T-helper 2 cell treated with Interferon-gamma antibody and Interleukin-4, amounts not matched to agents 100 ng/mL and 5 ng/mL, for 36 hours (primary cell): Measurements from ENCODE around the gene FALEC. TPM values are rescaled to one million over a fixed set of nuclear protein-coding genes. Genes with fewer than 3 reads are reported as not detected.

Experiments used
- intact Hi-C: fragments of 100-400 bp; cut with micrococcal nuclease; formaldehyde crosslinking; loops from one replicate; pipeline ENCODE4 v1.15.1; 2023
- total RNA-seq: library from RNA; stranded (reverse); gene quantifications from 2 replicates; pipeline ENCODE4 v1.2.3, GENCODE V29; 2022

FALEC gene
- total RNA-seq, 1 donor from 2014 or later, result not detected

- intact Hi-C loops, result loop anchor here (10.0 kb wide), 1 partner anchor 257 kb away; the partner anchor contains the start of gene CA14
These were observed 4.0 kb upstream of the FALEC start for GRCh38 chr1:150511551-150511950.

DNA sequence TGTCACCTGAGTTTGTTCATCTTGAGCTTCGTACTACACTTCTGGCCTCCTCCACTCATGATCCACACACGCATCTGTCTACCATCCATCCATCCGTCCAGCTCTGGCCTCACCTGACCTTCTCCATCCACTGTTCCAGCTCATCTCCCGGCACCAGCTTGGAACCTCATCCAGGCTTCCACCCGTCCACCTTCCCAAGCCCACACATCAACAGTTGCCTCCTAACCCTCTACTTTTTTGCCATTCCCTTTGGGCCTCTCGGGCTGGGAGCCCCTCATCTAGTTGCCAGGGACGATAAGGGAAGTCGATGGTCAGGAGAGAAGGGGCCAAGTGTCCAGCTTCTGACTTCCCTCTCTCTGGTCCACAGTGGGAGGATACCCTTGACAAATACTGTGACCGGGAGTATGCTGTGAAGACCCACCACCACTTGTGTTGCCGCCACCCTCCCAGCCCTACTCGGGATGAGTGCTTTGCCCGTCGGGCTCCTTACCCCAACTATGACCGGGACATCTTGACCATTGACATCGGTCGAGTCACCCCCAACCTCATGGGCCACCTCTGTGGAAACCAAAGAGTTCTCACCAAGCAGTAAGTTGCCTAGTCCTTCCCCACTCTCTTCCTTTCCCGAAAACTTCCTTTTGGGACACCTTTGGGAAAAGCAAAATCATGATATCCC lies 3.4 kb upstream of the FALEC start:
- intact Hi-C loops, result loop anchor here (10.0 kb wide), 1 partner anchor 257 kb away; the partner anchor contains the start of gene CA14

DNA sequence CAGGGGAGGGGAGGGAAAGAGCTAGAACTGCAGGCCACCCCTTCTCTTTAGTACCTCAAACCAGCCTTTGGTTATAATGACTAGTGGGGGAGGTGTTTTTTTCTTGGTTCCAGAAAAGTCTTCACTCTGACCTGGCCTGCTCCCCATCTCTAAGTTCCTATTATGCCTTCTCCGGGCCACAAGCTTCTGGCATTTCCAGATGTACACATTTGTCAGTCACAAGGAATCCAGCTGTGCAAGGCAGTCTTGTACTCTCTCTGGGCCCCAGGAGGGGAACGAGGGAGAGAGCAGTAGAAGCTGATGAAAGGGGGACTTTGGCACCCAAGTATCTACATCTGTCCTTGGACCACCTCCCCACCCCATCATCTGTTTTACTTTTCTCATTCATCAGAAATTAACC lies 2.7 kb upstream of the FALEC start:
- intact Hi-C loops, result loop anchor here (10.0 kb wide), 1 partner anchor 258 kb away; the partner anchor contains the start of gene CA14

DNA sequence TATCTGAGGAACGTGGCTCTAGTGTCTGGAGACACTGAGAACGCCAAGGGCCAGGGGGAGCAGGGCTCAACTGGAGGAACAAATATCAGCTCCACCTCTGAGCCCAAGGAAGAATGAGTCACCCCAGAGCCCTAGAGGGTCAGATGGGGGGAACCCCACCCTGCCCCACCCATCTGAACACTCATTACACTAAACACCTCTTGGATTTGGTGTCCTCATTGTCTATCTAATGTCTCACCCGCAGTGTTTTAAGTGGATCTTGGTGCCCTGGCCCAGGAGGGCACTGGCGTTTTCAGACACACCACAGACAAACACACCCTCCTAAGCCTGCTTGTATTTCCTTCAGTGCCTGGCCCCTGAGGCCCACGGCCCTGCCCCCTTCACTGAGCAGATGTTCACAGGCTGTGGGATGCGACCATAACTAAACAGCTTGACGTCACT lies 2.2 kb upstream of the FALEC start:
- intact Hi-C loops, result loop anchor here (10.0 kb wide), 1 partner anchor 259 kb away; the partner anchor contains the start of gene CA14

- intact Hi-C loops, result loop anchor here (10.0 kb wide), 1 partner anchor 259 kb away; the partner anchor contains the start of gene CA14
These were observed 1.3 kb upstream of the FALEC start for GRCh38 chr1:150514260-150514659.

DNA sequence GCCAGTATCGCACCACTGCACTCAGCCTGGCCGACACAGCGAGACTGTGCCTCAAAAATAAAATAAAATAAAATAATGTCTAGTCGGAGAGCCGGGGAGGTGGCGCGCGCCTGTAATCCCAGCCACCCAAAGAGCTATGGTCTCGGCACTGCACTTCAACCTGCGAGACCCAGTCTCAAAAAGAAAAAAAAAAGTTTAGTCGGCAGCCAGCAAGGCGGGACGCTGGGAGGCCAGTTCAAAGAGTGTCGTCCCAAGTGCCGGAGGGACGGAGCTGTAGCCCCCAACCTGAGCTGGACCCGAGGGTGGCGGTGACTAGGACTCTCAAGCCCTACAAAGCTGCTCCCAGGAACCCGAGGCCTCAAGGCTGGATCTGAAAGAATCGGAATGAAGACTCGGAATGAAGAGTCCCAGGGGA lies 632 bp upstream of the FALEC start:
- intact Hi-C loops, result loop anchor here (1.0 to 10.0 kb wide), 3 partner anchors 28 to 260 kb away; partner anchors contain the start of genes CA14 and TARS2

DNA sequence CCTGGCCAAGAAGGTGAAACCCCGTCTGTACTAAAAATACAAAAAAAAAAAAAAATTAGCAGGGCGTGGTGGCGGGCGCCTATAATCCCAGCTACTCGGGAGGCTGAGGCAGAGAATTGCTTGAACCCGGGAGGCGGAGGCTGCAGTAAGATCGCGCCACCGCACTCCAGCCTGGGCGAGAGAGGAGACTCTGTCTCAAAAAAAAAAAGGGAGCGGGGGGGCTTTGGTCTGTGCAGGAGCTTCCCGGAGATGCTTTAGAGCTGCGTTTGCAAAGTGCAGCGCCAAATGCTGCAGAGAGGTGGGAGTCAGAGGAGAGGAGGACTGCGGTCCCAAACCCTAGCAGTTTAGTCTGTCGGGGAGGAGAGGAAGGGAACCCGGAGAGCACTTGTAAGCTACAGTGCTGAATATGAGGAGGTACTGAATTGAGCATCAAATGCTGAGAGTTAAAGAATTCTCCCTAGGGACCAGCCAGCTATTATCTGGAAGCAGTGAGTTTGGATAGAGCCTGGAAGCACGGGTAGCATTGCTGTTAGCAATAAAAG lies 569 bp downstream of the FALEC start:
- intact Hi-C loops, result loop anchor here (10.0 kb wide), 1 partner anchor 261 kb away; the partner anchor contains the start of gene CA14

DNA sequence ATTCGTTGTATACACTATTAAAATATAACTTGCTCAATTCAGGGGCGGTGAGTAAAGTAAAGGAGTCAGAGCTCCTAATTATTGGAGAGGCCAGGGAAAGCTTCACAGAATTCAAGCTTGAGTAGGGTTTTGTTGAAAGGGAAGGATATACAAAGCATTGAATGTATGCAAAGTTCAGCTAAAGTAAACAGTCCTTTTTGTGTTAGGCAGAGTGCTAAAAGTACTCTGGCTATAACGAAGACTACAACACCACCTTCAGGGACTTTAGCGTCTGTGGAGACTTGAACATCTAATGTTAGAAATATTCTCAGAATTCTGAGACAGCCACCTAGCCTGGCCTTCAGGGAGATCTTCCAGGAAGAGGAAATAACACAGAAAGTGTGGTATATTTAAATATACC lies 1.1 kb downstream of the FALEC start:
- intact Hi-C loops, result loop anchor here (10.0 kb wide), 1 partner anchor 262 kb away; the partner anchor contains the start of gene CA14

GRCh38 chr1:150521196-150521968 lies 5.8 kb downstream of the FALEC start:
- intact Hi-C loops, result no loop called here

DNA sequence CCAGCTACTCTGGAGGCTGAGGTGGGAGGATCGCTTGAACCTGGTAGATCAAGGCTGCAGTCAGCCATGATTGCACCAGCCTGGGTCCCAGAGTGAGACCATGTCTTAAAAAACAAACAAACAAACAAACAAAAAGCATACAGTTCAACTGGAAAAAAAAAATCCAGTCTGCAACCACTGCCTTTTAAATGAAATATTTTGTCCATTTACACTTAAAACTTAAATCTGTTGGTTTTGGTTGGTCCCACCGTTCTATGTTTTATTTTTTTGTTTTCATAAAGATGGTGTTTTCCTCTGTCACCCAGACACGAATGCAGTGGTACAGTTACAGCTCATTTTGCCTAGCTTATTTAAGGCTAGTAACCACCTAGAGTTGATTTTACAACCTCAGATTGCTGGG lies 9.8 kb downstream of the FALEC start:
- intact Hi-C loops, result no loop called here

DNA sequence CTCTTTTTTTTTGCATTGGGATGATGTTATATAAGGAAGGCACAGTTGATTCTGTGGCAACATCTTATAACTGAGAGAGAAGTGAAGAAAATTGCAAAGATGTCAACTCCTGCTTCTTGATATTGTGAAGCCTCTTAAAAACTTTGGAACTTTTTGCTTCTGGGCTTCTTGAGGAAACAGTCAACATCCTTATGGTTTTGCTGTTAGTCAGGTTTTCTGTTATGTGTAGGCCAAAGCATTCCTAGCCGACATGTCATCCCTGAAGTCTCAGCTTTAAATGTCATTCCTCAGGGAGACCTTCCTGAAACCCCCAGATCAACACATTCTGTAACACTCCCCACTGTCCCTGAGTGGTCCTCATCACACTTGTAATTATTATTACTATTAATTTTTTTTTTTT lies 12.6 kb downstream of the FALEC start:
- intact Hi-C loops, result no loop called here

GRCh38 chr1:150529017-150529416 lies 13.5 kb downstream of the FALEC start:
- intact Hi-C loops, result no loop called here

GRCh38 chr1:150530491-150531159 lies 15.1 kb downstream of the FALEC start:
- intact Hi-C loops, result loop anchor here (5.0 kb wide), 1 partner anchor 68 kb away; no protein-coding TSS in a partner anchor

DNA sequence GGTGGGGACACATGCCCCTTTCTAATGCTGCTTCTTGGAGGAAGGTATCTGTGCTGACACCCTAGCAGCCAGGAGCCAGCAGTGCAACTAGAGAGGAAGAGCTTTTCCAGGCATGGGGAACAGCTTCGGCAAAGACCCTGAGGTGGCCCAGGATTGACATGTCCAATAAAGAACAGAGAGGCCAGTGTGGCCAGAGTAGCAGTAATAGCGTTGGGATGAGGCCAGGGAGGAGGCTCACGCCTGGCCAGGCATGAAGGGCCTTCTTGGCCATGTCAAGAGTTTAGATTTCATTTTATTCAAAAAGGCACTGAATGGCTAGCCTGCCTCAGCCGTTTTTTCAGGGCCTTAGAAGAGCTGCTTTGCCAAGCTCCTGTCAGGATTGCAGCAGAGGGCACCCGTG lies 17.3 kb downstream of the FALEC start:
- intact Hi-C loops, result loop anchor here (5.0 kb wide), 1 partner anchor 71 kb away; no protein-coding TSS in a partner anchor

DNA sequence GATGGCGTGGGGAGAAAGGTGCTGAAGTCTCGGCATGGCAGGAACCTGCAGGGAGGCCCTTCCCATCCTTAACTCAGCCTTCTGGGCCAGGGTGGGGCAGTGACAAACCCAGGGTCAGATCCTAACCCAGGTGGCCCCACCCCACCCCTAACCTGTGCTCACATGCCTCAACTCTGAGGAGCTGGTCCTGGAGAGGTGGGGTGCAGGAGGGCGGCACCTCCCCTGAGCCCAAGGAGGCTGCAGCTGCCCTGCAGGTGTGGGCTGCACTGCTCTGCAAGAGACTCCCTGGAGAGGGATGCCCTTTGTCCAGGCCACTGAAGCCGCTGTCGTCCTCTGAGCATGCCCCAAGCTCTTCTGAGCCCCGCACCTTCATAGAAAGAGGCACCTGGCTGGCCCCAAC lies 18.4 kb downstream of the FALEC start:
- intact Hi-C loops, result loop anchor here (5.0 kb wide), 1 partner anchor 72 kb away; no protein-coding TSS in a partner anchor

DNA sequence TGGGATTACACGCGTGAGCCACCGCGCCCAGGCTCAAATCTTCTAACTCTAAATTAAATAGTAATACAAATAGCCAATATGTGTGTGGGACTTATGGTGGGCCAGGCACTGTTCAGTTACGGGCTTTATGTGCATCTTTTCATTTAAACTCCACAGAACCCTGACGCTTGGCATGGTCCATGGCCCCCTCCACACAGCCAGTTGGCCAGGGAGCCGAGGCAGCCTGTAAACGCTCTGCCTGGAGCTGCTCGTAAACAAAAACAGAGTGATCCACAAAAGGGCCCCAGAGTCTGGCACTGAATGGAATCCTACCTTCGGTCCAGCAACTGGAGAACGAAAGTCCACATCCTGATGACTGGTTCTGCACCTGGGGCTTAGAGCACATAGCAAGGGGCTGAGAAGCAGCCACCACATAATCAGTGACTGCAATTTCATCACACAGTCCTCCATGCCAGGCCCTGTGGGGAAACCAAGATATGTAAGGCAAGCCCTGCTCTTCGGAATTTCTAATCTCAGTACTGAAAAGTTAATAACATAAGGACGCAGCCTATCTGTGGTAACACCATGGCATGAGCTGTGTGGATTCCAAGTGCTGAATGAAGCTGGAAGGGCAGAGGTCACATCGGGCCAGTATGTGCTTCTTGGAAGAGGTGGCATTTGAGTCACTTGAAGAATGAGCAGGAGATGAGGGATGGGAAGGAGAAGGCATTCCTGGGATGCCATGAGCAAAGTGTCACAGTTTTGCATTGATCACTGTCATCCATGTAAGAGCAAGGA lies 20.1 kb downstream of the FALEC start:
- intact Hi-C loops, result no loop called here

DNA sequence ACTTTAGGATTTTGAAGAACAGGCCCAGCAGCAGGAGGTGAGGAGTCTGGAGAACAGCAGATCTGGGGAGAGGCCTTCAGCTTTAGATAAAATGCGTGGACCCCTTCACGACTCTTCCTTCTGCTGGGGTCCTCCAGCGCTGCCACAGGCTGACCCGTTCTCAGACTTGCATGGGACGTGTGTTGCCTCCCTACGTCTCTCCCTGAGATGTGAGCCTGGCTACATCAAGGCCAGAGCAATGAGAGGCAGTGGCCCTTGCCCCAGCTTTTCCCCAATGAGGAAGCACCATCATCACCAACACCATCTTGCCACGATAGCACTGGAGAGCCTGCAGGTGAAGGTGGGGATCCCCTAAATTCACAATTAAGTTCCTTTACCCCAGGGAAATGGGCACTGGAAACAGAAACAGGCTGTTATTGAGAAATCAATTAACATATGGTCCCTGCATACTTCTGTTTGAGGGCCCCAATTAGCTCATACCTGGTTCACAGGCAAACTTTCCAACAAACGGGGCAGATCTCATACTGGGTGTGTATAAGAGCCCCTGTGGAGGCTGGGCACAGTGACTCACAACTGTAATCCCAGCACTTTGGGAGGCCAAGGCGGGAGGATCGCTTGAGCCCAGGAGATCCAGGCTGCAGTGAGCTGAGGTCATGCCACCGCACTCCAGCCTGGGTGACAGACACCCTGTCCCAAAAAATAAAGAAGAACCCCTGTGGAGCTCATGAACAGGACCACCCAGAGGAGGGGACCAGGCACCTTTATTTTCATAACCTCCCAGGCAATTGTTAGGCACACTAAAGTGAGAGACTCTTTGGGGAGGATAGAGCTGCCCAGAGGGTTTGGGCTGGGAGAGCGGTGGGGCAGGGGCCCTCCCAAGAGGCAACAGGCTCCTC lies 21.5 kb downstream of the FALEC start:
- intact Hi-C loops, result no loop called here

DNA sequence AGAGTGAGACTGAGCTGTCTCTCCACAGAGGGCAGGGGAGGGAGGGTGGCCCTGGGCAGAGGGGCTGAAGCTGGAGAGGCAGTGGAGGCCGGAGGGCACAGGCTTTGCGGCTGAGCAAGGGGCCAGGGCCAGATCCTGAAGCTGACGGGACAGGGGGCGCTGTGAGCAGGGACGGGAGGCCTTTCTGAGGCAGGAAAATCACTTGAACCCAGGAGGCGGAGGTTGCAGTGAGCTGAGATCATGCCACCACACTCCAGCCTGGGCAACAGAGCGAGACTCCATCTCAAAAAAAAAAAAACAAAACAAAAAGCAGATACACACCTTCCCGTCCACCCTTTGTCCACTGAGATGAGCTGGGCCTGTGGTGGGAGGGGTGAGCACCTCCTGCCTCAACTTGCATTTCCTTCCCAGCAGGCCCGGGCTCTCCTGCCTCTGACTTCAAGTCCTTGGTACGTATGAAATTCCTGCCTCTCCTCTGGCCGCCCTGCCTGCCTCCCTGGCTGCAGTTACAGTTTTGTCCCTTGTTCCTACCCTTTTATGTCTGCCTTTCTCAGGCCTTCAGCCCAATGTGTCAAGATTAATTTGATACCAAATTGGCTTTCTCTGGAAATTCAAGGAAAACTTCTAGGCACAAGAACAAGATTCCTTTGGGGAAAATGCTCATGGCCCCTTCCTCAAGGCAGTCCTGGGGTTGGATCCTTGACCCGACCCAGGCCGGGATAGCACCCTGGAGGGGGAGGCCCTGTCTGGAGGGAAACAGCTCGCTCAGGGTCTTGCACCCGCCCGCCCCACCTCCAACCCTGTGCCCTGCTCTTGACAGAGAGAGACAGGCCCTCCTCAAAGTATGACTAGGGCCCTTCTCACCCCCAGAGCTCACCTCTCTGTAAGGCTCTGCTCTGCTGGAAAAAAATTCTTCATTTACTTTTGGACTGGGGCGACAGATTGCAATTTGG lies 22.5 kb downstream of the FALEC start:
- intact Hi-C loops, result no loop called here
